H9 (cell line): ENCODE results near the gene TMEM198. TPM values are rescaled to one million over a fixed set of nuclear protein-coding genes. Genes with fewer than 3 reads are reported as not detected.

Source experiments
- DNase-seq: peaks from one replicate; pipeline ENCODE4 v3.0.0-alpha.2; 2017
- H2AFZ ChIP-seq: one replicate; pipeline ENCODE4 v1.6.1; 2013; ENCODE audit warnings: mild to moderate bottlenecking, low read length, control low read depth, moderate library complexity
- H2AK5ac ChIP-seq: 2 replicates; pipeline ENCODE4 v1.6.1; 2013; ENCODE audit warnings: low read length, control low read depth, mixed read lengths; ENCODE audit not compliant: insufficient read length
- H2BK120ac ChIP-seq: one replicate; pipeline ENCODE4 v1.6.1; 2013; ENCODE audit warnings: low read depth, mild to moderate bottlenecking, low read length, control low read depth, inconsistent platforms; ENCODE audit not compliant: poor library complexity, severe bottlenecking
- H2BK12ac ChIP-seq: 2 replicates; pipeline ENCODE4 v1.6.1; 2013; ENCODE audit warnings: low read length, control low read depth, mixed read lengths, low read depth; ENCODE audit not compliant: insufficient read length
- H2BK15ac ChIP-seq: 2 replicates; pipeline ENCODE4 v1.6.1; 2013; ENCODE audit warnings: low read depth, low read length, control low read depth
- H2BK20ac ChIP-seq: one replicate; pipeline ENCODE4 v1.6.1; 2013; ENCODE audit warnings: low read depth, mild to moderate bottlenecking, low read length, control low read depth, inconsistent platforms; ENCODE audit not compliant: poor library complexity, severe bottlenecking
- H2BK5ac ChIP-seq: 2 replicates; pipeline ENCODE4 v1.6.1; 2013; ENCODE audit warnings: low read length, control low read depth, mixed read lengths; ENCODE audit not compliant: insufficient read length
- H3K14ac ChIP-seq: 2 replicates; pipeline ENCODE4 v1.6.1; 2013; ENCODE audit warnings: low read length, control low read depth; ENCODE audit not compliant: insufficient read depth
- H3K18ac ChIP-seq: 2 replicates; pipeline ENCODE4 v1.6.1; 2013; ENCODE audit warnings: low read depth, mild to moderate bottlenecking, mixed read lengths, low read length, control low read depth; ENCODE audit not compliant: insufficient read length
- H3K23ac ChIP-seq: 2 replicates; pipeline ENCODE4 v1.6.1; 2013; ENCODE audit warnings: low read length, control low read depth, mixed read lengths, low read depth; ENCODE audit not compliant: insufficient read length
- H3K23me2 ChIP-seq: 2 replicates; pipeline ENCODE4 v1.6.1; 2013; ENCODE audit warnings: low read depth, mild to moderate bottlenecking, mixed read lengths, low read length, control low read depth; ENCODE audit not compliant: insufficient read length, poor library complexity, severe bottlenecking
- H3K27ac ChIP-seq: 2 replicates; pipeline ENCODE4 v1.5.1; 2013; ENCODE audit warnings: low read length, control low read depth, mixed read lengths, low read depth; ENCODE audit not compliant: insufficient read length
- H3K27me3 ChIP-seq: 2 replicates; pipeline ENCODE4 v1.6.1; 2013; ENCODE audit warnings: low read length, control low read depth, inconsistent platforms; ENCODE audit not compliant: insufficient read depth
- H3K4ac ChIP-seq: 2 replicates; pipeline ENCODE4 v1.6.1; 2013; ENCODE audit warnings: low read depth, mild to moderate bottlenecking, control low read depth, inconsistent platforms, low read length, moderate library complexity
- H3K4me1 ChIP-seq: 2 replicates; pipeline ENCODE4 v1.6.1; 2013; ENCODE audit warnings: low read length, control low read depth, inconsistent platforms; ENCODE audit not compliant: insufficient read depth
- H3K4me2 ChIP-seq: 2 replicates; pipeline ENCODE4 v1.6.1; 2013; ENCODE audit warnings: low read length, control low read depth, mixed read lengths; ENCODE audit not compliant: insufficient read length, insufficient read depth
- H3K56ac ChIP-seq: 2 replicates; pipeline ENCODE4 v1.6.1; 2013; ENCODE audit warnings: low read depth, mild to moderate bottlenecking, mixed read lengths, low read length, control low read depth; ENCODE audit not compliant: insufficient read length
- H3K79me1 ChIP-seq: 2 replicates; pipeline ENCODE4 v1.6.1; 2013; ENCODE audit warnings: low read depth, mild to moderate bottlenecking, moderate library complexity, low read length, control low read depth, inconsistent platforms; ENCODE audit not compliant: insufficient read depth, poor library complexity, severe bottlenecking
- H3K79me2 ChIP-seq: 2 replicates; pipeline ENCODE4 v1.6.1; 2013; ENCODE audit warnings: low read length, control low read depth, inconsistent platforms; ENCODE audit not compliant: insufficient read depth
- H3K9ac ChIP-seq: 2 replicates; pipeline ENCODE4 v1.6.1; 2013; ENCODE audit warnings: low read length, control low read depth, mixed read lengths; ENCODE audit not compliant: insufficient read length; ENCODE audit errors: extremely low read depth
- H3K9me3 ChIP-seq: one replicate; pipeline ENCODE4 v1.6.1; 2013; ENCODE audit warnings: low read depth, low read length, inconsistent platforms; ENCODE audit not compliant: control insufficient read depth
- H3T11ph ChIP-seq: one replicate; pipeline ENCODE4 v1.6.1; 2013; ENCODE audit warnings: mild to moderate bottlenecking, low read length, control low read depth, inconsistent platforms
- H4K20me1 ChIP-seq: one replicate; pipeline ENCODE4 v1.6.1; 2013; ENCODE audit not compliant: control insufficient read depth, insufficient read length, insufficient read depth
- H4K5ac ChIP-seq: 2 replicates; pipeline ENCODE4 v1.6.1; 2013; ENCODE audit warnings: low read depth, mild to moderate bottlenecking, mixed read lengths, low read length, control low read depth; ENCODE audit not compliant: insufficient read length
- H4K8ac ChIP-seq: replicated peaks from 2 replicates; pipeline ENCODE4 v1.6.1; 2013; ENCODE audit warnings: low read length, control low read depth, mixed read lengths, low read depth; ENCODE audit not compliant: insufficient read length
- H4K91ac ChIP-seq: 2 replicates; pipeline ENCODE4 v1.6.1; 2013; ENCODE audit warnings: low read depth, mild to moderate bottlenecking, moderate library complexity, mixed read lengths, low read length, control low read depth; ENCODE audit not compliant: insufficient read length
- H3K27ac Mint-ChIP-seq, 3 experiments: 2 replicates in 2 of 3; 3 replicates in 1 of 3; pipeline ENCODE4 v1.8.0; 2020 to 2021; ENCODE audit warnings: mixed read lengths in 3 of 3, mild to moderate bottlenecking in 1 of 3, moderate library complexity in 1 of 3
- H3K27me3 Mint-ChIP-seq: 2 replicates; pipeline ENCODE4 v1.8.0; 2021; ENCODE audit warnings: low read depth, mild to moderate bottlenecking, moderate library complexity, mixed read lengths
- H3K36me3 Mint-ChIP-seq, 3 experiments: 2 replicates in 2 of 3; 3 replicates in 1 of 3; pipeline ENCODE4 v1.8.0; 2020 to 2021; ENCODE audit warnings: low read depth in 3 of 3, mixed read lengths in 3 of 3; ENCODE audit not compliant: insufficient read depth in 1 of 3
- H3K4me1 Mint-ChIP-seq, 2 experiments: 2 replicates each; pipeline ENCODE4 v1.8.0; 2020; ENCODE audit warnings: mixed read lengths in 2 of 2
- H3K4me3 Mint-ChIP-seq, 2 experiments: 2 replicates in 1 of 2; 3 replicates in 1 of 2; pipeline ENCODE4 v1.8.0; 2020 to 2021; ENCODE audit warnings: mild to moderate bottlenecking in 2 of 2, mixed read lengths in 2 of 2, moderate library complexity in 1 of 2
- H3K9me3 Mint-ChIP-seq, 2 experiments: 2 replicates in 1 of 2; 3 replicates in 1 of 2; pipeline ENCODE4 v1.8.0; 2020; ENCODE audit warnings: mild to moderate bottlenecking in 2 of 2, mixed read lengths in 2 of 2, moderate library complexity in 1 of 2
- WGBS: extraction: QIAGEN DNeasy Blood & Tissue Kit; methylation state at CpG from one replicate; pipeline ENCODE4 v1.1.7; 2013; ENCODE audit warnings: missing lambda C conversion rate, low lambda C conversion rate, mixed read lengths; ENCODE audit not compliant: insufficient read length; ENCODE audit errors: extremely low coverage; 5-methylcytosine and 5-hydroxymethylcytosine counted together
- total RNA-seq: library from RNA; stranded (reverse); gene quantifications from 2 replicates; pipeline ENCODE4 v1.2.1, GENCODE V29; 2021
- TF ChIP-seq, protein P1 (sequence below): fragments of 200-600 bp; sonication (generic); conservative IDR thresholded peaks from 3 replicates; pipeline ENCODE4 v1.8.0; 2021; ENCODE audit warnings: antibody characterized with exemption, mild to moderate bottlenecking

The TMEM198 gene
- total RNA-seq, 1 experiment from 2014 or later: 7.7 TPM

- H3K4me3 Mint-ChIP-seq: peak overlapping the region in 1 of 2 experiments; percentile 53; a peak in 1 of 5 replicates
- no CpG with 5 or more reads among the region's 15 CpGs for WGBS
- peaks cover 15% of the 10 kb centered on the region; the same call in 1 of the 2 replicates for H3K4me1 ChIP-seq
Observed at GRCh38 chr2:219511547-219512325, 32.1 kb upstream of the TMEM198 start.

More at GRCh38 chr2:219511547-219512325, 32.1 kb upstream of the TMEM198 start:
- no peak overlapping the region for H3K4me2 ChIP-seq
- H3T11ph ChIP-seq: no peak overlapping the region
- no peak overlapping the region for H3K23ac ChIP-seq
- H2BK20ac ChIP-seq: no peak overlapping the region
- no peak overlapping the region for H4K5ac ChIP-seq
- peaks cover 12% of the 10 kb centered on the region; the same call in 1 of the 2 replicates for H3K27me3 ChIP-seq
- H2BK12ac ChIP-seq: no peak overlapping the region
- Mint-ChIP-seq H3K36me3 (peaks cover 0 to under 1% (median 0%) of the 10 kb centered on the region in 3 experiments; a peak in 2 of 7 replicates), H3K4me1 (peaks cover 58 to 78% of the 10 kb centered on the region in 2 experiments), H3K27ac (no peak overlapping the region), H3K27me3 (peaks cover 67% of the 10 kb centered on the region), H3K9me3 (no peaks in the 10 kb centered on the region; a peak in 3 of 5 replicates)
- TF ChIP-seq, protein P1, sequence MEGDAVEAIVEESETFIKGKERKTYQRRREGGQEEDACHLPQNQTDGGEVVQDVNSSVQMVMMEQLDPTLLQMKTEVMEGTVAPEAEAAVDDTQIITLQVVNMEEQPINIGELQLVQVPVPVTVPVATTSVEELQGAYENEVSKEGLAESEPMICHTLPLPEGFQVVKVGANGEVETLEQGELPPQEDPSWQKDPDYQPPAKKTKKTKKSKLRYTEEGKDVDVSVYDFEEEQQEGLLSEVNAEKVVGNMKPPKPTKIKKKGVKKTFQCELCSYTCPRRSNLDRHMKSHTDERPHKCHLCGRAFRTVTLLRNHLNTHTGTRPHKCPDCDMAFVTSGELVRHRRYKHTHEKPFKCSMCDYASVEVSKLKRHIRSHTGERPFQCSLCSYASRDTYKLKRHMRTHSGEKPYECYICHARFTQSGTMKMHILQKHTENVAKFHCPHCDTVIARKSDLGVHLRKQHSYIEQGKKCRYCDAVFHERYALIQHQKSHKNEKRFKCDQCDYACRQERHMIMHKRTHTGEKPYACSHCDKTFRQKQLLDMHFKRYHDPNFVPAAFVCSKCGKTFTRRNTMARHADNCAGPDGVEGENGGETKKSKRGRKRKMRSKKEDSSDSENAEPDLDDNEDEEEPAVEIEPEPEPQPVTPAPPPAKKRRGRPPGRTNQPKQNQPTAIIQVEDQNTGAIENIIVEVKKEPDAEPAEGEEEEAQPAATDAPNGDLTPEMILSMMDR: no peak
- H2BK120ac ChIP-seq: no peak overlapping the region
- H4K8ac ChIP-seq: no peak overlapping the region
- no peak overlapping the region for H2AFZ ChIP-seq
- H3K27ac ChIP-seq: no peak overlapping the region
- no peak overlapping the region for H2BK5ac ChIP-seq
- H3K9ac ChIP-seq: no peak overlapping the region
- H3K4ac ChIP-seq: no peak overlapping the region
- no peaks in the 10 kb centered on the region for H3K79me2 ChIP-seq
- no peak overlapping the region for H2BK15ac ChIP-seq
- H4K20me1 ChIP-seq: peaks cover 3% of the 10 kb centered on the region
- H3K79me1 ChIP-seq: no peaks in the 10 kb centered on the region
- no peak for DNase-seq
- H3K56ac ChIP-seq: no peak overlapping the region
- H3K9me3 ChIP-seq: no peaks in the 10 kb centered on the region
- no peak overlapping the region for H3K18ac ChIP-seq
- no peak overlapping the region for H2AK5ac ChIP-seq
- peaks cover 4% of the 10 kb centered on the region for H3K23me2 ChIP-seq
- no peak overlapping the region for H4K91ac ChIP-seq
- H3K14ac ChIP-seq: no peak overlapping the region
